Measurements from ENCODE around the gene ATOSA.

The ATOSA gene, protein sequence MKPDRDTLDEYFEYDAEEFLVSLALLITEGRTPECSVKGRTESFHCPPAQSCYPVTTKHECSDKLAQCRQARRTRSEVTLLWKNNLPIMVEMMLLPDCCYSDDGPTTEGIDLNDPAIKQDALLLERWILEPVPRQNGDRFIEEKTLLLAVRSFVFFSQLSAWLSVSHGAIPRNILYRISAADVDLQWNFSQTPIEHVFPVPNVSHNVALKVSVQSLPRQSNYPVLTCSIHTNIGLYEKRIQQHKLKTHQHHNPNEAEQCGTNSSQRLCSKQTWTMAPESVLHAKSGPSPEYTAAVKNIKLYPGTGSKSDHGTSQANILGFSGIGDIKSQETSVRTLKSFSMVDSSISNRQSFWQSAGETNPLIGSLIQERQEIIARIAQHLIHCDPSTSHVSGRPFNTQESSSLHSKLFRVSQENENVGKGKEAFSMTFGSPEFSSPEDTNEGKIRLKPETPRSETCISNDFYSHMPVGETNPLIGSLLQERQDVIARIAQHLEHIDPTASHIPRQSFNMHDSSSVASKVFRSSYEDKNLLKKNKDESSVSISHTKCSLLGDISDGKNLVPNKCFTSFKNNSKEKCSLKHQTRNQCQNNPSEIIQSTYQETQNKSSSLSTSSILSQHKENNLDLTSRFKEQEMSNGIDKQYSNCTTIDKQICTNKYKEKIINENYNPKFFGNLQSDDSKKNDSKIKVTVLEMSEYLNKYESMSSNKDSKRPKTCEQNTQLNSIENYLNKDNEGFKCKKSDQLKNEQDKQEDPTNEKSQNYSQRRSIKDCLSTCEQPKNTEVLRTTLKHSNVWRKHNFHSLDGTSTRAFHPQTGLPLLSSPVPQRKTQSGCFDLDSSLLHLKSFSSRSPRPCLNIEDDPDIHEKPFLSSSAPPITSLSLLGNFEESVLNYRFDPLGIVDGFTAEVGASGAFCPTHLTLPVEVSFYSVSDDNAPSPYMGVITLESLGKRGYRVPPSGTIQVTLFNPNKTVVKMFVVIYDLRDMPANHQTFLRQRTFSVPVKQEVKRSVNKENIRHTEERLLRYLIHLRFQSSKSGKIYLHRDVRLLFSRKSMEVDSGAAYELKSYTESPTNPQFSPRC

DNA sequence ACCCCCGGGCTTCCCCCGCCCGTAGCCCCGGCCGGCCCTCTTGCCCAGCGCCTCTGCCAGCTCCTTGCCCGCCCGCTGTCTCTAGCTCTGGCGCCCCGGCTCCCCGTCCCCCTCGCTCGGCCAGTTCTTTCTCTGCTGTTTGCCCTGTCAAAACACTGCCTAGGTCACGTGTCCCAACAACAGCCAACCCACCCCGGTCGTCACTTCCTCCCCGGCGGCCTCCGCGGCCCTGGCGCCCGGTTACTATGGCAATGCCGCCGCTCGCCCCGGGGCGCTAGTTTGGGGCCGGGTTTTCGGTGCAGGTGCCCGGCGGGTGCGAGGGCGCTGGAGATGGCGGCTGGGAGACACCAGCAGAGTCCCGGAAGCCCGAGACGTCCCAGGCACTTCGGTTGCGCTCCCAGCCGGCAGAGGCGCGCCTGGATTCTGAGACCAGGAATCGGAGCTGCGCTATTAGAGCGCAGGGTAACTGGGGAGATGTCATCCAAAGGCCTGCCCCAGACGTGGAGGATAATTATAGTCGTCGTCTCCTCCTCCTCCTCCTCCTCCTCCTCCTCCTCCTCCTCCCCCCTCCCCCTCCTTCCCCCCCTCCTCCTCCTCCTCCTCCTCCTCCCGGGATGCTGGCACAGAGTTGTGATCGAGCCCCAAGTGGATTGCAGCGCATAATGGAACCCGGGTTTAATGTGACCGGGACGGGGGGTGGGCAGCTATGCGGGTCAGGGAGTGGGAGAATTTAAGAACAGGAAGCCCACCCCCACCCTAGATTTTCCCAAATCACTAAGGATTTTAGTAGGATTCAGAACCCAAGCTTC is at the start of gene ATOSA:
Gene ATOSA (minus strand): TSS at position 157 of the 809 bp plus-strand sequence. CDS start 1,367 bp downstream, outside the sequence.
- Histone ChIP-seq H3K27me3 (ENCODE audit: insufficient read depth, low read length) (no peaks in the 10 kb centered on the region), H2AFZ (ENCODE audit: low read length, unreplicated experiment) (peak within 1 kb of the TSS; percentile 96), H3K79me2 (ENCODE audit: control insufficient read depth, insufficient read depth, low read length, unreplicated experiment) (peaks cover 24% of the 10 kb centered on the region), H3K4me3 (ENCODE audit: low read depth, low read length) (peak within 1 kb of the TSS; percentile 92), H3K36me3 (ENCODE audit: insufficient read depth, low read length) (peaks cover 5% of the 10 kb centered on the region; the same call in 1 of the 2 replicates), H3K4me1 (ENCODE audit: control insufficient read depth, insufficient read depth, low read length, unreplicated experiment) (peaks cover 17% of the 10 kb centered on the region), H3K27ac (ENCODE audit: low read depth, low read length) (peak within 1 kb of the TSS; percentile 79)

- Histone ChIP-seq H3K27ac (ENCODE audit: low read depth, low read length) (no peak overlapping the region), H3K4me1 (ENCODE audit: control insufficient read depth, insufficient read depth, low read length, unreplicated experiment) (peaks cover 38% of the 10 kb centered on the region)
Observed at GRCh38 chr15:52728899-52729298, 49.7 kb upstream of the ATOSA start.

DNA sequence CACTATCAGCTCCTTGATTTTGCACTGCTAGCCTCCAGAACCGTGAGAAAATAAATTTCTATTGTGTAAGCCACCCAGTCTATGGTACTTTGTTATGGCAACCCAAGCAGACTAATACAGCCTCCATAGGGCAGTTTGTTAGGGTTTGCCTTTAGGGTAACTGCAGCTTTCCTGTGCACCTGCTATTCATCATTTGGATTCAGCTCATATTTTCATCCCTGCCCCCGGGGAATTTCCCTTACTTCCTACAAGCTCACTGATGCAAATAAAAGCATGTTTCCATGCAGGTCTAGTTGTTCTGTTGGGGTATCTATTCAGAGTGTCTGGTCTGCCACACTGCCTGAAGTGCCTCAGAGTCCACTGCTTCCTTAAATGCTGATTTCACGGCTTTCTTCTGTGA is 48.6 kb upstream of the ATOSA start:
- H3K4me1 ChIP-seq (ENCODE audit: control insufficient read depth, insufficient read depth, low read length, unreplicated experiment): peaks cover 28% of the 10 kb centered on the region
- H3K27me3 ChIP-seq (ENCODE audit: insufficient read depth, low read length): no peaks in the 10 kb centered on the region
- H3K4me3 ChIP-seq (ENCODE audit: low read depth, low read length): no peak overlapping the region
- no peaks in the 10 kb centered on the region for H3K36me3 ChIP-seq (ENCODE audit: insufficient read depth, low read length)
- H3K27ac ChIP-seq (ENCODE audit: low read depth, low read length): no peak overlapping the region
- no peak overlapping the region for H2AFZ ChIP-seq (ENCODE audit: low read length, unreplicated experiment)
- no peaks in the 10 kb centered on the region for H3K79me2 ChIP-seq (ENCODE audit: control insufficient read depth, insufficient read depth, low read length, unreplicated experiment)

More at GRCh38 chr15:52728899-52729298, 49.7 kb upstream of the ATOSA start:
- no peak overlapping the region for H2AFZ ChIP-seq (ENCODE audit: low read length, unreplicated experiment)
- H3K27me3 ChIP-seq (ENCODE audit: insufficient read depth, low read length): no peaks in the 10 kb centered on the region
- no peak overlapping the region for H3K4me3 ChIP-seq (ENCODE audit: low read depth, low read length)
- no peaks in the 10 kb centered on the region for H3K36me3 ChIP-seq (ENCODE audit: insufficient read depth, low read length)
- no peaks in the 10 kb centered on the region for H3K79me2 ChIP-seq (ENCODE audit: control insufficient read depth, insufficient read depth, low read length, unreplicated experiment)

DNA sequence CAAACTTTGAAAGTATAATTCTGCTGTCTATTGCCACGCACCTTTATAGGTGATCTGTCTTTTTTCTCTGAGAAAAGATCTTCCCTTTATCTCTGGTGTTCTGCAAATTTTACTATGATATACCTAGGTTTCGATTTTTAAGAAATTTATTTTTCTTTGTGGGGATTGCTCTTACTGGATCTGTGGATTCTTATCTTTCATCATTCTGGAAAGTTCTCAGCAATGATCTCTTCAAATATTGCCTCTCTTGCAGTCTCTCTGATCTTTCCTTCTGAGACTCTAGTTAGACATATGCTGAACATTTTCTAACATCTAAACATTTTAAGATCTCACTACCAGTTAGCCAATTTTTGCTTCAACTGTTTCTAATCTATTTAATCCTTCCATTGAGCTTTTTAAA is 47.0 kb upstream of the ATOSA start:
- Histone ChIP-seq H2AFZ (ENCODE audit: low read length, unreplicated experiment) (no peak overlapping the region), H3K36me3 (ENCODE audit: insufficient read depth, low read length) (no peaks in the 10 kb centered on the region), H3K79me2 (ENCODE audit: control insufficient read depth, insufficient read depth, low read length, unreplicated experiment) (no peaks in the 10 kb centered on the region), H3K4me1 (ENCODE audit: control insufficient read depth, insufficient read depth, low read length, unreplicated experiment) (peaks cover 20% of the 10 kb centered on the region), H3K27ac (ENCODE audit: low read depth, low read length) (no peak overlapping the region), H3K4me3 (ENCODE audit: low read depth, low read length) (no peak overlapping the region), H3K27me3 (ENCODE audit: insufficient read depth, low read length) (no peaks in the 10 kb centered on the region; the same call in 1 of the 2 replicates)

GRCh38 chr15:52718551-52718950 is 39.4 kb upstream of the ATOSA start:
- Histone ChIP-seq H2AFZ (ENCODE audit: low read length, unreplicated experiment) (no peak overlapping the region), H3K79me2 (ENCODE audit: control insufficient read depth, insufficient read depth, low read length, unreplicated experiment) (no peaks in the 10 kb centered on the region), H3K27ac (ENCODE audit: low read depth, low read length) (no peak overlapping the region), H3K27me3 (ENCODE audit: insufficient read depth, low read length) (no peaks in the 10 kb centered on the region; the same call in 1 of the 2 replicates), H3K4me3 (ENCODE audit: low read depth, low read length) (no peak overlapping the region), H3K4me1 (ENCODE audit: control insufficient read depth, insufficient read depth, low read length, unreplicated experiment) (no peaks in the 10 kb centered on the region), H3K36me3 (ENCODE audit: insufficient read depth, low read length) (no peaks in the 10 kb centered on the region)

DNA sequence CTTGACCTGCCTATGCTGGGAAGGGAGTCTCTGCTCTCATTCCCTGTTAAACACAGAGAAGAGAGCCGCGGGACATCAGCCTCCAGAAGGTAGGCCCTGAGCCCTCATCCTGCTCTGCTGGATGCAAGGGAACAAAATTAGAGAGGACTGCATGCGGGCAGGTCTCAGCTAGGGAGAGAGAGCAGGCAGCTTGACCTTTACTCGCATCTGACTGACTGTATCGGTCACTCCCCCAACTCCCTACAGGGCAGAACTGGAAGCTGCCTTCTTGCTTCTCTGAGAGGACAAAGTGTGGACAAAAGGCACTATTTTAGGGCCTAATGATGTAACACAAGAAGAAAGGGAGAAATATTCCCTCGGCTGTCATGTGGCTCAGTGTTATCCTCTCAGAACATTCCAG is 38.7 kb upstream of the ATOSA start:
- no peaks in the 10 kb centered on the region for H3K36me3 ChIP-seq (ENCODE audit: insufficient read depth, low read length)
- H3K4me1 ChIP-seq (ENCODE audit: control insufficient read depth, insufficient read depth, low read length, unreplicated experiment): no peaks in the 10 kb centered on the region
- H3K27ac ChIP-seq (ENCODE audit: low read depth, low read length): no peak overlapping the region
- H3K79me2 ChIP-seq (ENCODE audit: control insufficient read depth, insufficient read depth, low read length, unreplicated experiment): no peaks in the 10 kb centered on the region
- H3K27me3 ChIP-seq (ENCODE audit: insufficient read depth, low read length): no peaks in the 10 kb centered on the region; the same call in 1 of the 2 replicates
- H2AFZ ChIP-seq (ENCODE audit: low read length, unreplicated experiment): no peak overlapping the region
- H3K4me3 ChIP-seq (ENCODE audit: low read depth, low read length): no peak overlapping the region

DNA sequence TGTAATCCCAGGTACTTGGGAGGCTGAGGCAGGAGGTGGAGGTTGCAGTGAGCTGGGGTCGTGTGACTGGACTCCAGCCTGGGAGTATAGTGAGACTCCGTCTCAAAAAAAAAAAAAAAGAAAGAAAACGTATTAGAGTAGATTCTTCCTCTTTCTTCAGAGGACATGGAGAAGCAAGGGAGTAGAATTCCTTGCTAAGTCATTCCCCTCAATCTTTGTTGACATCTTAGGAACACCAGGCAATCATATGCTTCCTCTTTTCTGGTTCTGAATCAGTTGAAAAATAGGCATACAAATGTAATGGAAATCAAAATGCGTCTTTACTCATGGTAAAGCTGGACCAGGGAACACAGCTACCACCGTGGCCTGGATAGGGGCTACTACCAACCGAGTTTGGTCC is 38.3 kb upstream of the ATOSA start:
- Histone ChIP-seq H3K27me3 (ENCODE audit: insufficient read depth, low read length) (no peaks in the 10 kb centered on the region; the same call in 1 of the 2 replicates), H2AFZ (ENCODE audit: low read length, unreplicated experiment) (no peak overlapping the region), H3K27ac (ENCODE audit: low read depth, low read length) (no peak overlapping the region), H3K36me3 (ENCODE audit: insufficient read depth, low read length) (no peaks in the 10 kb centered on the region), H3K4me3 (ENCODE audit: low read depth, low read length) (no peak overlapping the region), H3K4me1 (ENCODE audit: control insufficient read depth, insufficient read depth, low read length, unreplicated experiment) (no peaks in the 10 kb centered on the region), H3K79me2 (ENCODE audit: control insufficient read depth, insufficient read depth, low read length, unreplicated experiment) (no peaks in the 10 kb centered on the region)

DNA sequence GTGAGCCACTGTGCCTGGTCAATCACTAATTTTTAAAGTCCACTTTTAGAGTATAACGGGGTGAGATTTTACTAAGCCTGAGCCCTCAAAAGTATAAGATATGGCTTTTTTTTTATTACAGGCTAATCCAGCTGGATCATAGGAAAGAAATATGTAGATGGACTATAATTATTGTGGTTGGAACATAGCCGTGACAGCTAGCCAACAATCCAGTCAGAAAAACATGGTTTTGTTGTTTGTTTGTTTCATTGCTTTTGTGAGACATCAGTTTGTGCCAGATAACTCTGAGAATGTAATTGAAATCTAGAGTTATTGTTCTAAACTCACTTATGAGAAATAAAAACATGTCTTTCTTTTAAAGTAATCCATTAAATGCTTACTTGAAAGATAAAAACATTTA is 37.3 kb upstream of the ATOSA start:
- H3K27ac ChIP-seq (ENCODE audit: low read depth, low read length): no peak overlapping the region
- H3K36me3 ChIP-seq (ENCODE audit: insufficient read depth, low read length): no peaks in the 10 kb centered on the region
- H2AFZ ChIP-seq (ENCODE audit: low read length, unreplicated experiment): no peak overlapping the region
- no peaks in the 10 kb centered on the region for H3K79me2 ChIP-seq (ENCODE audit: control insufficient read depth, insufficient read depth, low read length, unreplicated experiment)
- H3K27me3 ChIP-seq (ENCODE audit: insufficient read depth, low read length): no peaks in the 10 kb centered on the region; the same call in 1 of the 2 replicates
- H3K4me3 ChIP-seq (ENCODE audit: low read depth, low read length): no peak overlapping the region
- H3K4me1 ChIP-seq (ENCODE audit: control insufficient read depth, insufficient read depth, low read length, unreplicated experiment): no peaks in the 10 kb centered on the region

DNA sequence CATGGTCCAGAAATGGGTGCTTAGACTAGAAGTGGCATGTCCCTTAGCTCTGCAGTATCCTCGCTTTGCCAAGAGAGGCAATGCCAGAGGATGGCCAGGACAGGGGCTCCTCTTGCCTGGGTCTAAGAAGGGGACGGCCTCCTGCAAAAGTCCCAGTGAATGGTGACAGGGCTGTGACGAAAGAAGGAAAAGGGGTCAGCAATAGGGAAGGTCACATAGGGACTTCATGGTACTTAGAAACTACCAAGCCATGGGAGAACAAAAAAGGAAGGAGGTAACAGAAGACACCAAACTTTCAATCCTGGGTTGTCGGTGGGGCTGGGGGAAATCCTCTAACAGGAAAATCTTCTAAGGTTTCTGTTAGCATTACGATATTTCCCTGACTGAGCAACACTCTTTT is 36.2 kb upstream of the ATOSA start:
- Histone ChIP-seq H3K27me3 (ENCODE audit: insufficient read depth, low read length) (no peaks in the 10 kb centered on the region), H3K27ac (ENCODE audit: low read depth, low read length) (no peak overlapping the region), H2AFZ (ENCODE audit: low read length, unreplicated experiment) (no peak overlapping the region), H3K4me1 (ENCODE audit: control insufficient read depth, insufficient read depth, low read length, unreplicated experiment) (no peaks in the 10 kb centered on the region), H3K36me3 (ENCODE audit: insufficient read depth, low read length) (no peaks in the 10 kb centered on the region), H3K79me2 (ENCODE audit: control insufficient read depth, insufficient read depth, low read length, unreplicated experiment) (no peaks in the 10 kb centered on the region), H3K4me3 (ENCODE audit: low read depth, low read length) (no peak overlapping the region)

DNA sequence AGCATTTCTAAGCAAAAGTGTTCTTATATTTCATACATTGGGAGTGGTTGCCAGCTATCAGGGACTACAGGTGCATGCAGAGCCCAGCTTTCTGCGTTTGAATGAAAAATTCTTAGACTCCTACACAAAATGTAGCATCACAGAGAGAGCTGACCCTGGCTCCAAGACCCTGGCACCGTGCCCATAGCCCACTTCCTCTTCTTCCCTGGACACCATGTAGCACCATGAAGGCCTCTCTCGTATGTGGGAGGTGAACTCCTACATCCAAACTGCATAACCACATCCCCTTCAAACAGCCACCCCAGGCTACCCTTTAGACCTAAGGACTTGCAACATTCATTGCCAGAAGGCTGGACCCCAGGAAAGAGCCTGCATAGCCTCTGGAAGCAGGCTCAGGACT is 35.8 kb upstream of the ATOSA start:
- no peaks in the 10 kb centered on the region for H3K4me1 ChIP-seq (ENCODE audit: control insufficient read depth, insufficient read depth, low read length, unreplicated experiment)
- no peaks in the 10 kb centered on the region for H3K27me3 ChIP-seq (ENCODE audit: insufficient read depth, low read length)
- no peak overlapping the region for H2AFZ ChIP-seq (ENCODE audit: low read length, unreplicated experiment)
- no peaks in the 10 kb centered on the region for H3K36me3 ChIP-seq (ENCODE audit: insufficient read depth, low read length)
- no peak overlapping the region for H3K27ac ChIP-seq (ENCODE audit: low read depth, low read length)
- no peaks in the 10 kb centered on the region for H3K79me2 ChIP-seq (ENCODE audit: control insufficient read depth, insufficient read depth, low read length, unreplicated experiment)
- H3K4me3 ChIP-seq (ENCODE audit: low read depth, low read length): no peak overlapping the region
